CD4-positive, alpha-beta T cell treated with Interleukin-12 subunit alpha and Interleukin-12 subunit beta, for 1 hour (primary cell): Measurements from ENCODE around the gene TPCN2.

Experiments used
- DNase-seq: peaks from one replicate; pipeline ENCODE4 v3.0.0-alpha.2; 2020

TPCN2 gene

DNA sequence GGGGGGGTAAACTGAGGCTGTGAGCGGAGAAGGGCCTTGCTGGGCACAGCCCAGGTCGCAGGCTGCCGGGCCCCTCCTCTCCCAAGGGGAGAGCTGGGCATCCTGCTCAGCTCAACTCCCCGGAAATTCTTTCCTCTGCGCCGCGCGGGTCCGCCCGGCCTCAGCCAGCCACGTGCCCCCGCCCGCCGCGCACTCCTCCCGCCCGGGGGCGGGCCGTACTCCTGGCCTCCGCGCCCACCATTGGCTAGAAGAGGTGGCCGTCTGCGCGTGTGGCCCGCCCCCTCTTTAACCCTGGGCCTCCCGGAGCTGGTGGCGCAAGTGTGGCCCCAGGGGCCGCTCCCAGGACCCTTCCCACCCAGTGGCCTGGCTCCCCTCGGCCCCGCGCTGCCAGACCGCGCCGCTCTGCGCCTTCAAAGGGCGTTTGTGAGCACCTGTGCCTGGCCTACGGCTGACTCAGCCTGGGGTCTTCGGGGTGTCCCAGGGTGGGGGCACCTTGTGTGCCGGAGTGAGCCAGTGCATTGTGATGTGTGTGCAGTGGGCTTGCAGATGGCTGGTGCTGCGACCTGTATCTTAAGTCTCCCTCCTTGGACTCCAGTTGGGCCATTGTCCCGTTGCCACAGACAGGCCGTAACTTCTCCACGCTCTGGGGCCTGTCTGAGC lies 37.6 kb upstream of the TPCN2 start:
- peak; percentile 15 for DNase-seq

DNA sequence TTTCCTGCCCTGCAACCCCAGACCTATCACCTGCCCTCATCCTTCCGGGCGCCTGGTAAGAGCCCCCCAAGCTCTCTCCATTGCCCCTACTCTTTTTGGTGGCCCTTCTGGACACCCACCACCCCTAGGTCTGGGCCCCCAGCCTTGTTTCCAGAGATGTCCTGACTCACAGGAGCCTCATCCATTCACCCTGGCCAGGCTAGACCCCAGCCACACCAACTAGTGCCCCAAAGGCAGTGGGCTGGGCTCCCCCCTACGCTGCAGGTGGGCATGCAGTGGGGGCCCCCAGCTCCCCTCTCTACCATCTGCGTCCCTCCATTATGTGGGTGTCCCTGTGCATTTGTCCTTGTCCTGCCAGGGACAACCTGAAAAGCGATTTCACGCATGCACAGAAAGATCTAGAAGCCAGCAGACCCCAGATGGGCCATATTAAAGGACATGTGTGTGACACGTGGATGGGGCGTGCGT lies 37.1 kb upstream of the TPCN2 start:
- DNase-seq, result no peak

DNA sequence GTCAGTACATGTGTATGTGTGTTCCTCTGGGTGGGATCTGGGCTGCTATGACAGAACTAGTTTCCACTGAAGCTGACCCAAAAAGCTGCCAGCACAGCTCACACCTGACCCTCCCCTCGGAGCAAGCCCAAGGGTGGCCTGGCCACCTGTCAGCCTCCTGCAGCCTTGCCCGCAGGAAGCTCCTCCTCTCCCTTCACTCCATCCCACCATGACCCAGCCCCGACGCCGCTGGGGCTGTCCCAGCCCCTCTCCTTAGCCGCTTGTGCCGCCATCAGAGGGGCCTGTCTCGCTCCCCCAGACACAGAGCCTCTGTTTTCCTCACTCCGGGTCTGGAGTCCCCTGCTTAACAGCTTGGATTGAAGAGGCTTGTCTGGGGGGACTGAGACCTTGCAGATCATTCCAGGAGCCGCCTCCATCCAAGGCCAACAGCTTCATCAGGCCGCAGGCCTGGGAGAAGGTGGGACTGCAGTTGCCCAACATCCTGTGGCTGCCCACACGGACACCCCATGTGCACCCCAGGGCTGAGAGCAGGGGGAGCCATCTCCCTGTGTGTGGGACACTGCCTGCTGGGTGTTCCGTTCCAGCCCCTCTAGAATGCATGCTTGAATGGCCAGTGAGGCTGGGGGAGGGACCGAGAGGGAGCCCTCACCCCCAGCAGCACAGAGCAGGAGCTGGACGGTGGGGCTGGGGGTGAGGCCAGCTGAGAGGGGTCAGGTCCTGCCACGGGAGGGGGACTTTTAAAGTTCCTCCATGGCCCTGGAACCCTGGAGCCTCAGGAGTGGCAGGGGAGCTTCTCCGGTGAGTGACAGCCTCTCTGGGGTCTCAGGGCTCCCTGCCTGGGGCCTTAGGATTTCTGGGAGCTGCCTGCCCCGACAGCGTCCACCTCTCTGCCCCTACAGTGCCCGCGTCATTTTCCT lies 36.4 kb upstream of the TPCN2 start:
- no peak for DNase-seq

DNA sequence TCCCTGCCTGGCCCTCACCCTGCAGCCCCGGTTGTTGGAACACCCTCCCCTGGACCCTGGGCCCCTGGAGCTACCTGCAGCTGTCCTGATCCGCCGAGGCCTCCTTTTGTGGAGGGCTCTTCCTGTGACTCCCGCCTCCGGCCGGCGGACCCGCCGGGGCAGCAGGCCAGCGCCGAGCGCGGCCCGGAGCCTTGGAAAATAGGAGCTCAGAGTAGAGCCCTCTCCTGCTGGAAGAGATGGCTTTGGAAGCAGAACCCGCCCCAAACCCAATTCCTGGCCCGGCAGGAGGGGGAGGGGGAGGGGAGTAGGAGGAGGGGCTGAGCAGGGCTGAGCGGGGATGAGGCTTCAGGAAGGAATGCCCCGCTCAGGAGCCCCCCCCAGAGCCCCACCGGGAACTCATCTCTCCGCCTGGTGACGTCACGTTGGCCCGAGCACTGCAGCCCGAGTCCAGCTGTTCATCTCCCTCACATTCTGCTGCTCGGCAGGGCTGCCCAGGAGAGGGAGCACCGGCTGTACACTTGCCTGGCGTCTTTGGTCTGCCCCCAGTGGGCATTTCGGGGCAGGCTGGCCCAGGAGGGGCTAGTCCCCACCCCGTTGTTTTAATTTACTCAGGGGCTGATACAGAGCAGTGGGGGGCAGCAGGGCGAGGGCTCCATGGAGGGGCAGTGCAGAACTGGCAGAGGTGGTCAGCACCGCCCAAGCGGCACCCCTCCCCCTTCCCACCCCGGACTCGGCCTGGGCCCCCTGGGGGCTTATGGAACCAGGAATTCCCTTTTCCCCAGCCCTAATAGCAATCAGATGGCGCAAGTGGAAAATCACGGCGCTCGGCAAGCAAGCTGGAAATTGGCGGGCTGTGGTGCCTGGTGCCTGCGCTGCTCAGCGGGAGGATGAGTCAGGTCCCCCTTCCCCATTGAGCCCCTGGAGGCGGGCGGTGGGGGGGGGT lies 35.5 kb upstream of the TPCN2 start, which contains the start of gene MRGPRF:
Gene MRGPRF, minus strand, starts transcription at position 238 of the 943 bp plus-strand sequence. CDS start 3,345 bp downstream, outside the sequence.
- no peak for DNase-seq

DNA sequence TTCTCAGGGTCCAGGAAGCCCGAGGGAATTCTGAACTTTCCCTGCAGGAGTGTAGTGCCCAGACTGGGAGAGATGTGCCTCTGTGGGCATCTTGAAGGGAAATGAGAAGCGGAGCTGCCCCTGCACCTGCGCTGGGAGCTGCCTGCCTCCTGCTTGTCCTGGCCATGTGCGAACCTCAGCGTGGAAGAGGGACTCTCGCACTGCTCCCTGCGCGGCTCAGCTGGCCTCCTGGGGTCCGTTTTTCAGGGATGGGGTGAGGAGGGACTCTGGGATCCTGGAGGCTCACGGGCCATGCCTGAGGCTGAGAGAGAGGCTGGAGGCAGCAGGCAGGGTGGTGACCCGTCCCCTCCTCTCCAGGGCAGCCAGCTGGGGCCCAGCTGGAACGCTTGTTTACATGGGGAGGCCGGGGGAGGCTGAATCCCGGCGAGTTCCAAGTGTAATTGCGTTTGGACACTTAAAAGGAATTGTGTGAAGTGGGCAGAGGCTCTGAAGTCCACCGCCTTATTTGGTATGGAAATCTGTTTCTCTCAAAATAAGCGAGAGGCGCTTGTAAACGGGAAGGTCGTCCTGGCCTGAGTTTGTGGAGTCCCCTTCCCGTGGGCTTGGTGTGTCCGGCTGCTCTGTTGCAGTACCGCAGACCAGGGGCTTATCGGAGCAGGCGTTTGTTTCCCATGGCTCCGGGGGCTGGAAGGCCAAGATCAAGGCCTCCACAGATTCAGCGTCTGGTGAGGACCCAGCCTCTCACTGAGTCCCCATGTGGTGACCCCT lies 34.5 kb upstream of the TPCN2 start:
- DNase-seq, result no peak

DNA sequence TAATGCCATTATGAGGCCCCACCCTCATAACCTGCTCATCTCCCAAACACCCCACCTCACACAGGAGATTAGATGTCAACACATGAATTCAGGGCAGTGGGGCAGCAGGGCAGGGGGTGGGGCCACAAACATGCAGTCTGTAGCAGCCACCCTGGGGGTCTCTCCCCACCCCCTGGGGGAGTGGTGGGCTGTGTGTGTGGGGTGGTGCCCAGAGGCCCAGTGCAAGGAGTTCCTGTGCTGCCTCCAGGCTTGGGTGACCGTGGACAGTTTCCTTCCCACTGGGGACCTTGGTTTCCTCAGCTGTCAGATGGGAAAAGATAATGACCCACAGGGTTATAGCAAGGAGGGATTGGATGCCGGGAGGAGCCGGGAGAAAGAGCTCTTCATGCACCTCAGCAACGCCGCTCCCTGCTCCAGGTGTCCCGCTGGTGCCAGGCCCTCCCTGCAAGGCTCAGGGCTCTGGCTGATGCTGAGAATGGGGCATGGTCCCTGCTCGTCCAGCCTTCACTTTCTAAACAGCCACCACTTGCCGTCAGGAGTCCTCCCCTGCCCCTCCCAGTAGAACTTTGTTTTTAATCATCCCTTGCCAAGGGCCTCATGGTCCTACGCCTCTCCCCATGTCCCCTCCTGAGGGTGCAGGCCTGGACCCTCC lies 33.7 kb upstream of the TPCN2 start:
- DNase-seq, result no peak

DNA sequence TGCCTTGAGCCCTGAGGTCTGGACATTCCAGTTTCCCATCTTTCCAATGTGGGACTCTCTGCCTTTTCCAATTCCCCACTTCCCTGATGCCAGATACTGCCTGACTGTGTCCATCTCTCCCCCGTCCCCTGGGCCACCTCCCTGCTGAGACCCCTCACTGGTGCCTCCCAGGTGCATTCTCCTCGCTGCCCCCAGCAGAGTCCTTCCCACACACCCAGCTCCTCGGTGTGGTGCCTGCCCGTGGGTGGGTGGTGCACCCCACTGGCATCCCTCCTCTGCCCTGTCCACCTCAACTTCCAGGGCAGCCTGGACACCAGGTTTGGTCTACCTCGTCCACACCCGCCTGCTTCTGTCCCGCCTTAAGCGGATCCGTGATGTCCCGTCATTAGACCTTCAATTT lies 30.8 kb upstream of the TPCN2 start:
- no peak for DNase-seq

DNA sequence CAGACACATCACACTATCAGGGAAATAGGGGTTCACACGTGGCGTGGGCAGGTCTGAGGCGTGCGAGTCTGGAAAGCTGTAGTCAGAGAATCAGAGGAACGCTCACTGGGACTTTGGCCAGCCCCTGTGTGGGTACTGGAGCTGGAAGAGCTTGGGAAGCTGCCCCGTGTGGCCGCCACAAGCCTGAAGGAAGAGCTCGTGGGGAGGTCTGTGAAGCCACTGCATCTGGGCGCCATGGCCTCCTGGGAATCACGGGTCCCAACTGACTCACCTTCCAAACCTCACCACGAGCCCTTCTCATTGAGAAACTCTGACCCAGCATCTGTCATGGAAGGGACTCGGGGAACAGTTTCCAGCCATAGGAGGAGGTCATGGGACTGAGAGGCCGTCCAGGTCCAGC lies 29.8 kb upstream of the TPCN2 start:
- no peak for DNase-seq

DNA sequence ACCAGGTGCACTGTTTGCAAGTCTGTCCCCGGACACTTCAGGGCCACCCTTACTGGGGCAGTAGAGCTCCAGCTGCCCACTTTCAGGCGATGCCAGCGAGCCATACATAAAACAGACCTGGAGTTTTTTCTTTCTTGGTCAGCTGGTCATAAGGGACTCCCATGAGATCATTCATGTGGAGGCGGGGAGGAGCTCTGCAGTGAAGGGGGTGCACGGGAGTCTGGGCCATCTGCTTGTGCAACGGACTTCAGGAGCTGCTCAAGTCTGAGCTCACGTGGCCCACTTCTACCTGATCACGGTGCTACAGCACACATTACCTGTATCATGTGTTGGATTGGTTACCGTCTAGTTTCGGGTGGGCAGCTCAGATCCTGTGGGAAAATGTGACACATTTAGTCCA lies 26.5 kb upstream of the TPCN2 start:
- DNase-seq, result no peak

DNA sequence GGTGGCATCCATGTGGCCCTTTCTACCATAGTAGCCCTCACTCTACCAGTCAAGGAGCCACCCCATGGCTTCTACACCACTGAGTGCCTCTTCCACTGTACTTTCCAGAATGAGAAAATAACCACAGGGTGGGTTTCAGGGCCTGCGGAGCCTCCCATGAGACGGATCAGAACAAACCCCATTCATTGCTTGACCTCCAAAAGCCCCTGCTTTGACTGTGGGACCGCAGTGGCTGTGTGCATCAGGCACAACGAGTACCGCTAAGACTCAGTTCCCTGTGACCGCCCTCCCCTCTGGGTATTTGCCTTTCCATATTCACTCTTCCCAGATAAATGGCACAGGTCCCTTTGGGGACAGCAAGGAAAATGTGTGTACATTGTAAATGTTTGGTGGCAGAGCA lies 24.2 kb upstream of the TPCN2 start:
- no peak for DNase-seq

DNA sequence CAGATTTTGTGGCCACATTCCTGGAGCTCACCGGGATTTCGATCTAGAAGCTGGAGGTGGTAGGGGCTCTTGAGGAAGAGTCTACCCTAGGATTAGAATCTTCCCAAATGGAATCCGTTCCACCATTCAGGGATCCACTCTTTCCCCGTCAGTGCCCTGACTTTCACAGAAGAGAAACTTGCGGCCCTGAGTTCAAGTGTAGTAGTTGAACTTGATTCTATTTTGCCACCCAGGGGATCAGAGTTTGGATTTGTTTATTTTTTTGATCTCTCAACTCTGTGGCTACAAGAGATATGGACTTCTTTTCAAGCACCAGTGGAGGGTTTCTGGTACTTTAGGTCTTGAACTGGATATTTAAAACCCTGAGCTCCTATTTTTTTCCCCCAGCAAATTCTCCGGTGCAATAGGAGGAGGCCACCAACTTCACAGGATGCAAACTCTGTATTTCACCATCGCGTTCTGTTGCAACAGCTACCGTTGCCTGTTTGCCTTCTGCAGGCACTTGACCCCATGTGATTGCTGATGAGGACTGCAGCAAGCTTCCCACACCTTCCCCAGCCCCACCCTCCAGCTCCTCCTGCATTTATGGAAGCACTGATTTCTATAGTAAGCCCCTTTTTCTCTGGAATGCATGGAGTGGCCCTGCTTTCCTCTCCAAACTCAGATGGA lies 20.9 kb upstream of the TPCN2 start:
- no peak for DNase-seq

DNA sequence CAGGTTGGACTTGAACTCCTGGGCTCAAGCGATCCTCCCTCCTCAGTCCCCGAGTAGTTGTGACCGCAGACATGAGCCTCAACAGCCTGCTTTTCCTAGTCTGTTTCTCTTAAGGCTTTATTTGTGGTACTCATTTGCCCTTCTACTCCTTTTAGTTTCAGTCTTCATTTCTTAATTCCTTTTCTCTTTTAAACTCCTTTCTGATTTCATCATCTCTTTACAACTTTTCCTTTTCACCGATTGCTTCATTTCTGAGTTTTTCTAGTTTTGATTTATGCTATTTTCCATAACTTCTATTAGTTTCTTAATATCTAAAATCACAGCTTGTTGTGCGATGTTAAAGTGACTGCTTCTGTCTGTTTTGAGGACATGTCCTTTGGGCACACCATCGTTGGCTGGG lies 18.4 kb upstream of the TPCN2 start:
- DNase-seq, result no peak

DNA sequence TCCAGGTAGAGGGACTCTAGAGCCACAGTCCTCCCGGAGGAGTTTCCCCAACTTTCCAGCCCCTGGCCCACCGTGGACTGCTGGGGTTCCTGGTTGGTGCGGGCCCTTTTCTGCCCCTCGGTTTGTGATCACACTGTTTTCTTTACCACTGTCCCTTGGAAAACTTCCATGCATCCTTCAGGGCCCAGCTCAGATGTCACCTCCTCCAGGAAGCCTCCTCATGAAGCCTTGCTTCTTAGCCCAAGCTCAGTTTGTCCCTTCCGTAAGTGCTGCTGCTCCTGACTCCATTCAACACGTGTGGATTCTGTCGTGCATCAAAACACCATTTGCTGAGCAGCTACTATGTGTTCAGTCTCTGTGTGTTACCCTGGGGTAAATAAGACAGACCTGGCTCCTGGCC lies 15.9 kb upstream of the TPCN2 start:
- no peak for DNase-seq

DNA sequence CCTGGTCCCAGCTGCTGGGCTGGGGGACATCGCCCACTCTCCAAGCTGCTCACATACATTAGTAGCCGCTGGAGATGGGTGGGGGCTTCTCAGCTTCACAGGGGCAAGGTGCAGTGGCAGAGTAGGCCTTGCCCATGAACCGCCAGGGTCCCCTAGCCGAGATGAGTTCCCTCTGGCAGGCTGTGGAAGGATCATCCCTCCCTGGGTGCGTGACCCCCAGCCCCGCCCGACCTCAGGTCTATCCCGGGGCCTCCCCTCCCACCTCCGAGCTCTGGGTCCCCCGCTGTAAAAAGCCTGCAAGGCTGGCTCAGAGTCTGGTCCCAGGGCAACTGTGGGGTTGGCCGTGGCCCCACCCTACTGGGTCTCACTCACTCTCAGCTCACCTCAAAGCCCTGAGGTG lies 15.3 kb upstream of the TPCN2 start:
- no peak for DNase-seq

DNA sequence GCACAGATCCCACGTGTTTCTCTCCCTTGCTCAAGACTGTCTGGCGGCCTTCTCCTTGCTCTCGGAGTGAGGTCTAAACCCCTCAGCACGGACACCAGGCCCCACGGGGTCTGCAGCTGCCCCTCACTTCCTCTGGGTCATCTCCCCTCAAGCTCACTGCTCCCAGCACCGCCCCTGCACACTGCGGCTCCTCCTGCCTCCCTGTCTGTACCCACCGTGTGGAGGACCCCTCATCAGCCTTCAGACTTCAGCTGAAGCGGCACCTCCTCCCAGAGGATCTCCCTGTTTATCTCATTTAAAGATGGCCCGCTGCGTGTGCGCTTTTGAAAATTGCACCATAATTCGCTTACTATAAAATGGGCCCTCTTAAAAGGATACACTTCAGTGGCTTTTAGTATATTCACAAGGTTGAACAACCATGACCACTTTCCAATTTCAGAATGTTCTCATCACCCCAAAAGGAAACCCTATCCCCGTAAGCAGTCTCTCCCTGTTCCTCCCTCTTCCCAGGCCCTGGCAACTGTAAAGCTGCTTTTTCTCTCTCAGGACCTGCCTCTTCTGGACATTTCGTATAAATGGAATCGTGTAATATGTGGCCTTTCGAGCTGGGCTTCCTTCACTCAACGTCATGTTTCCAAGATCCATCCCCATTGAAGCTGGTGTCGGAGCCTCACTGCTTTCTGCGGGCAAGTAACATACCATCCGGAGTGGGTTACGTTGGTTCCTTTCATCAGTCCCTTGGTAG lies 14.4 kb upstream of the TPCN2 start:
- no peak for DNase-seq

DNA sequence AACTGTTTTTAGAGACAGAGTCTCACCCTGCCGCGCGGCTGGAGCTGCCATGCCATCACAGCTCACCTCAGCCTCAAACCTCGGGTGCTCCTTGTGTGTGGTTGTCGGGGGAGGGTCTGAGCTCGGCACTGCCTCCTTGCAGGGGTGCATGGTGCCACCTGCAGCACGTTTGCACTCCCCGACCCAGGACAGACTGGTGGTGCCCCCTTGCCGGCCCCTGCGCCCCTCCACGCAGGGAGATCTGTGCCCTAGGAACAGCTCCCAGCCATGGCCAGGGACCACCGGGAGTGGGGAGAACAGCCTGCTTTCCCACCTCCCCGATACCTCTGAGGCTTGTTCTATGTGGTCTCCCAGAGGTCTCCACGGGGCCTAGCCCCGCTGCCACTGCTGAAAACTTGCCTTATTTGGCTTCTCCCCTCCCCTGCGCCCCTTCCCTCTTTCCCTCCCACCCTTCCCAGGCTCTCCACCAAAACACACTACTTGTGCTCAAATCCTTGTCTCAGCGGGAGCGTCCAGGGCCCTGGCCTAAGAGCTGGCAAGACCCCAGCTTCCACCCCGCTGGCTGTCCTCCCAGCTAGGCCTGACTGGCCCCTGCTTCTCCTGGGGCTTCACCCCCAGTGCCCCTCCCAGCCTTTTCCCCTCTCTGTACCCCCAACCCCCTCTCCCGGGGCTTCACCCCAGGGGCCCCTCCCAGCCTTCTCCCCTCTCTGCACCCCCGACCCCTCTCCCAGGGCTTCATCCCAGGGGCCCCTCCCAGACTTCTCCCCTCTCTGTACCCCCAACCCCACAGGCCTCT lies 13.4 kb upstream of the TPCN2 start:
- DNase-seq, result no peak

DNA sequence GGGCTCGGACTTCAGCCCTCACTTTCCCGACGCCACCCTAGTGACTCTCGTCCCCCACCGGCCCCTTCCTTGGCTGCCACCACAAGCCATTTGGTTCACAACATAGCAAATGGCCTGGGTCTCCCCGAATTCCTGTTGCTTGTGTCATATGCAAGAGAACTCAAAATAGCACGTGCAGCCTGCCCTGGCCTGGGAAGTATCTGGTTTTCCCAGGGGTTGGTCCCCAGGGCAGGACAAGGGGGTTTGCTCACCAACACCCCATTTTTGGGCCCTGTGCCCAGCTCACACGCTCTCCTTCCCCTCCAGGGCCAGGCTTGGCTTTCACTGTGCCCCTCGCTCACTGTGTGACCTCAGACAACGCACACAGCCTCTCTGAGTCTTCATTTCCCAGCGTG lies 12.8 kb upstream of the TPCN2 start:
- DNase-seq, result no peak

DNA sequence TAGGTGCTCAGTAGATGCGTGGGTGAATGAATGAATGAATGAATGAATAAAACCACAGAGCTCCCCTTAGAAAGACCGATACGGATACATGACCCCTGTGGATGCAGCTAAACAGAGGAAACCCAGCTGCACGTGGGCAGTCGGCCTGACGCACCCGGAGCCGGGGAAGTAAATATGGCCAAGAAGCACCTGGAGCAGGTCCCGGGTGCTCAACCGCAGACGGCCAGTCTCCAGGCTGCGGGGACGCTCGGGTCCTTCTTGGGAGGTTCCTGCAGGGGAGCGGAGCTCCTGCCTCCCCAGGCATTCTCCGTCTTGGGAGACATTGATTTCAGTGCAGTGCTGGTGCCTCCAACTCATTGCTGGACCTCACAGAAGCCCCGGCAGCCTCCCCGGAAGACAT lies 11.7 kb upstream of the TPCN2 start:
- DNase-seq, result no peak

DNA sequence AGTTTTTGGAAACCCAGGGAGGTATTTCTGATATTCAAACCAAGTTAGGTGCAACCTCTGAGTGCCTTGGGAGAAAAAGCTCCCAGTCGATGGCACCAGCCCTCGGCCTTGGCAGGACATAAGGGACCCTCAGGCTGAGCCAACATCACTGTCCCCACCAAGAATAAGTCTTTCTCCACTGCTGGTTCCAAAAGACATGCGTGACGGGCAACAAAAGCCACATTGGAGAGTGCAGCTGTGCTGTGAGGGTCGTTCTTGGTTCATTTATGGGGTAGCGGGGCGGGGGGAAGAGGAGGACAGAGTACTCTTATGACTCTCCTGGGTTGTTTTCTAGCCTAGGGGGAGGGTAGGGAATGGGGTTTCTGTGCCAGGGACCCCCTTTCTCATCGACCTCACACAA lies 11.2 kb upstream of the TPCN2 start:
- DNase-seq, result no peak

DNA sequence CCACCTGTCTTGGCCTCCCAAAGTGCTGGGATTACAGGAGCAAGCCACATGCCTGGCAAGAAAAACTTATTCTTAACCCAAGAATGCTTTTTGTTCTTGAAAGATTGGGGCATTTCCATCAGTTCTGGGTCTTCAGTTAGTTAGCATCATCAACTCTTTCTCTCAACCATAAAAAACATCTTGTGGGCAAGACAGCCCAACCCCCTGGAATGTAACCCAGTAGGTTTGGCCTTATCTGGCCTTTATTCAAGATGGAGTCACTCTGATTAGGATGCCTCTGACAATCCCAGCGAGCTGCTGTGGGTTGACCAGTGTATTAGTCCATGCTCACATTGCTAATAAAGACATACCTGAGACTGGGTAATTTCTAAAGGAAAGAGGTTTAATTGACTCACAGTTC lies 9.2 kb upstream of the TPCN2 start:
- no peak for DNase-seq
